HEK293 (cell line): ENCODE measurements around the gene NR3C1.
A peak's percentile ranks its signal among the peaks of the same experiment; 100 is the strongest.

ENCODE experiments used
- ATF2 ChIP-seq: fragments of 450-650 bp; formaldehyde crosslinking; IDR thresholded peaks from 2 replicates; pipeline ENCODE4 v1.5.1; 2016; ENCODE audit warnings: missing biosample characterization, missing genetic modification characterization, low read depth
- CTCF ChIP-seq: fragments of 450-650 bp; formaldehyde crosslinking; IDR thresholded peaks from 2 replicates; pipeline ENCODE4 v1.5.1; 2016; ENCODE audit warnings: missing biosample characterization, missing genetic modification characterization
- GFI1B ChIP-seq: fragments of 450-650 bp; formaldehyde crosslinking; IDR thresholded peaks from 2 replicates; pipeline ENCODE4 v1.5.1; 2016; ENCODE audit warnings: missing biosample characterization, missing genetic modification characterization
- GLI4 ChIP-seq: fragments of 450-650 bp; formaldehyde crosslinking; IDR thresholded peaks from 2 replicates; pipeline ENCODE4 v1.5.1; 2016; ENCODE audit warnings: missing biosample characterization, missing genetic modification characterization
- MZF1 ChIP-seq: fragments of 450-650 bp; formaldehyde crosslinking; IDR thresholded peaks from 2 replicates; pipeline ENCODE4 v1.5.1; 2017; ENCODE audit warnings: missing biosample characterization, missing genetic modification characterization, borderline replicate concordance
- PRDM10 ChIP-seq: fragments of 450-650 bp; formaldehyde crosslinking; IDR thresholded peaks from 2 replicates; pipeline ENCODE4 v1.5.1; 2016; ENCODE audit warnings: missing biosample characterization, missing genetic modification characterization
- PRDM4 ChIP-seq: fragments of 450-650 bp; formaldehyde crosslinking; IDR thresholded peaks from 2 replicates; pipeline ENCODE4 v1.5.1; 2017; ENCODE audit warnings: missing biosample characterization, missing genetic modification characterization
- RBAK ChIP-seq: fragments of 450-650 bp; formaldehyde crosslinking; IDR thresholded peaks from 2 replicates; pipeline ENCODE4 v1.5.1; 2016; ENCODE audit warnings: missing biosample characterization, missing genetic modification characterization
- SALL2 ChIP-seq: fragments of 450-650 bp; formaldehyde crosslinking; IDR thresholded peaks from 2 replicates; pipeline ENCODE4 v1.5.0; 2017; ENCODE audit warnings: missing biosample characterization, mild to moderate bottlenecking, missing genetic modification characterization, borderline replicate concordance
- TCF7L2 ChIP-seq: IDR thresholded peaks from 2 replicates; pipeline ENCODE4 v1.6.1; 2011; ENCODE audit warnings: low read depth, mild to moderate bottlenecking, inconsistent platforms, low read length, moderate library complexity, borderline replicate concordance
- WT1 ChIP-seq: fragments of 450-650 bp; formaldehyde crosslinking; IDR thresholded peaks from 2 replicates; pipeline ENCODE4 v1.5.1; 2016; ENCODE audit warnings: missing biosample characterization, missing genetic modification characterization
- ZBTB11 ChIP-seq: fragments of 450-650 bp; formaldehyde crosslinking; conservative IDR thresholded peaks from 2 replicates; pipeline ENCODE4 v1.5.1; 2016; ENCODE audit warnings: low read depth, missing biosample characterization, missing genetic modification characterization
- ZBTB8A ChIP-seq: fragments of 450-650 bp; formaldehyde crosslinking; IDR thresholded peaks from 2 replicates; pipeline ENCODE4 v1.5.1; 2016; ENCODE audit warnings: missing biosample characterization, missing genetic modification characterization
- ZFP41 ChIP-seq: fragments of 450-650 bp; formaldehyde crosslinking; IDR thresholded peaks from 2 replicates; pipeline ENCODE4 v1.5.1; 2016; ENCODE audit warnings: missing biosample characterization, missing genetic modification characterization, borderline replicate concordance
- ZNF19 ChIP-seq: fragments of 450-650 bp; formaldehyde crosslinking; IDR thresholded peaks from 2 replicates; pipeline ENCODE4; 2016; ENCODE audit warnings: missing biosample characterization, missing genetic modification characterization, low read depth
- ZNF202 ChIP-seq: fragments of 450-650 bp; formaldehyde crosslinking; IDR thresholded peaks from 2 replicates; pipeline ENCODE4 v1.5.1; 2016; ENCODE audit warnings: missing biosample characterization, missing genetic modification characterization, borderline replicate concordance
- ZNF223 ChIP-seq: fragments of 450-650 bp; formaldehyde crosslinking; IDR thresholded peaks from 2 replicates; pipeline ENCODE4 v1.5.1; 2016; ENCODE audit warnings: missing biosample characterization, missing genetic modification characterization
- ZNF24 ChIP-seq: fragments of 450-650 bp; formaldehyde crosslinking; IDR thresholded peaks from 2 replicates; pipeline ENCODE4 v1.5.1; 2016; ENCODE audit warnings: missing biosample characterization, missing genetic modification characterization
- ZNF394 ChIP-seq: fragments of 450-650 bp; formaldehyde crosslinking; IDR thresholded peaks from 2 replicates; pipeline ENCODE4 v1.5.1; 2016; ENCODE audit warnings: missing biosample characterization, missing genetic modification characterization, mild to moderate bottlenecking, moderate library complexity, borderline replicate concordance
- ZNF398 ChIP-seq: fragments of 450-650 bp; formaldehyde crosslinking; IDR thresholded peaks from 2 replicates; pipeline ENCODE4 v1.5.1; 2017; ENCODE audit warnings: missing biosample characterization, missing genetic modification characterization
- ZNF416 ChIP-seq: fragments of 450-650 bp; formaldehyde crosslinking; IDR thresholded peaks from 2 replicates; pipeline ENCODE4 v1.5.1; 2016; ENCODE audit warnings: missing biosample characterization, missing genetic modification characterization
- ZNF510 ChIP-seq: fragments of 450-650 bp; formaldehyde crosslinking; IDR thresholded peaks from 2 replicates; pipeline ENCODE4 v1.5.1; 2018; ENCODE audit warnings: mild to moderate bottlenecking, missing genetic modification characterization, missing biosample characterization; ENCODE audit not compliant: insufficient replicate concordance
- ZNF610 ChIP-seq: fragments of 450-650 bp; formaldehyde crosslinking; IDR thresholded peaks from 2 replicates; pipeline ENCODE4 v1.5.1; 2016; ENCODE audit warnings: missing biosample characterization, missing genetic modification characterization, borderline replicate concordance
- ZNF830 ChIP-seq: fragments of 450-650 bp; IDR thresholded peaks from 2 replicates; pipeline ENCODE4 v1.5.0; 2018; ENCODE audit warnings: missing biosample characterization, missing genetic modification characterization, low read depth, mild to moderate bottlenecking, moderate library complexity

NR3C1 gene

GRCh38 chr5:143440448-143441115 is 37.1 kb upstream of the NR3C1 start (continued):
- TF ChIP-seq GLI4 (tag by site-specific recombination) (no peak), ZFP41 (no peak), ZNF24 (tag by site-specific recombination) (no peak), ZNF416 (no peak), ZNF223 (tag by site-specific recombination) (no peak), GFI1B (no peak), ZNF510 (tag by site-specific recombination) (peak; percentile 7), ATF2 (tag by site-specific recombination) (no peak), ZNF202 (tag by site-specific recombination) (no peak), SALL2 (tag by site-specific recombination) (no peak), ZNF394 (no peak; the same call in 1 of the 2 replicates), PRDM4 (peak; percentile 69), PRDM10 (tag by site-specific recombination) (no peak), CTCF (tag by site-specific recombination) (no peak), ZBTB11 (tag by site-specific recombination) (no peak), ZNF830 (tag by site-specific recombination) (no peak), WT1 (tag by site-specific recombination) (no peak), RBAK (tag by site-specific recombination) (no peak), ZBTB8A (peak; percentile 84), MZF1 (tag by site-specific recombination) (no peak), ZNF19 (tag by site-specific recombination) (no peak; the same call in 1 of the 2 replicates), TCF7L2 (no peak), ZNF398 (no peak), ZNF610 (tag by site-specific recombination) (no peak)
